ENCODE results near the gene S1PR1.

GRCh38 chr1:101207891-101208290 is 28.9 kb upstream of the S1PR1 start:
- no peak for TF ChIP-seq EP300 (IDR thresholded peaks at IDR 0.05)
- no peak for TF ChIP-seq CTCF (IDR thresholded peaks at IDR 0.05)
- no peak for TF ChIP-seq POLR2AphosphoS5 (IDR thresholded peaks at IDR 0.05)
- no peak for TF ChIP-seq POLR2A (IDR thresholded peaks at IDR 0.05)
